Muscle layer of colon (tissue), 2 donors: ENCODE measurements around the gene VPS36.
"Not testable (repeated sequence)": the region's sequence is repeated elsewhere in the genome, so short reads cannot be mapped to it uniquely, and the experiment has no call there.

Experiments
- H3K27ac ChIP-seq: one replicate; pipeline ENCODE4 v1.7.0; 2013; ENCODE audit warnings: low read depth, mild to moderate bottlenecking, low read length, moderate library complexity
- H3K27me3 ChIP-seq, 2 donors: one replicate each; pipeline ENCODE4 v1.7.0; 2013; ENCODE audit warnings: low read length in 2 of 2, mild to moderate bottlenecking in 2 of 2; ENCODE audit not compliant: insufficient read depth in 2 of 2, control insufficient read depth in 1 of 2
- H3K36me3 ChIP-seq: one replicate; pipeline ENCODE4 v1.7.0; 2013; ENCODE audit warnings: mild to moderate bottlenecking, low read length; ENCODE audit not compliant: insufficient read depth
- H3K4me1 ChIP-seq: one replicate; pipeline ENCODE4 v1.7.0; 2013; ENCODE audit warnings: mild to moderate bottlenecking, low read length; ENCODE audit not compliant: insufficient read depth
- H3K4me3 ChIP-seq, 2 donors: one replicate each; pipeline ENCODE4 v1.7.0; 2013; ENCODE audit warnings: low read length in 2 of 2, low read depth in 1 of 2, mild to moderate bottlenecking in 1 of 2, moderate library complexity in 1 of 2
- H3K9ac ChIP-seq: one replicate; pipeline ENCODE4 v1.7.0; 2013; ENCODE audit warnings: low read length
- H3K9me3 ChIP-seq: one replicate; pipeline ENCODE4 v1.7.0; 2013; ENCODE audit warnings: mild to moderate bottlenecking, low read length
- donor health status: abdominal sarcoma.
- donor health status: Adenocarcinoma of cecum.

Gene VPS36

DNA sequence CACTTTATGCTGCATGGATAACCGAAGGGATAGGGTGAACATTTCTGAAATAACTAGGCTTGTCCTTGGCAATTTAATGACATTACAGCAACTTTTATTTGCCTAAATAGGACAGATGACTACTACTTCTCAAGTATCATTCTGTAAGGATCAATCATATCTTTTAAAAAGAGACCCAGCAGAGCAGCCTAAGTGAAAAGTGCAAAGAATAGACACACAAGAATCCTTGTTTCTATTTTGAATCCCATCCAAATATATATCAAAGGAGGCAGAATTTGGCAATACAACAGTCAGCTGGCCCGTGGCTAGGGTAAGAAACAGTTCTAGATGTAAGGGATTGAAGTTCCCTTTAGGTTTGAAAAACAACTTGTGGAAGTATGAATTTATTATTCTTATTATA lies 51.4 kb downstream of the VPS36 start:
- Histone ChIP-seq H3K9me3 (no peaks in the 10 kb centered on the region), H3K4me1 (no peaks in the 10 kb centered on the region), H3K27me3 (no peaks in the 10 kb centered on the region)

DNA sequence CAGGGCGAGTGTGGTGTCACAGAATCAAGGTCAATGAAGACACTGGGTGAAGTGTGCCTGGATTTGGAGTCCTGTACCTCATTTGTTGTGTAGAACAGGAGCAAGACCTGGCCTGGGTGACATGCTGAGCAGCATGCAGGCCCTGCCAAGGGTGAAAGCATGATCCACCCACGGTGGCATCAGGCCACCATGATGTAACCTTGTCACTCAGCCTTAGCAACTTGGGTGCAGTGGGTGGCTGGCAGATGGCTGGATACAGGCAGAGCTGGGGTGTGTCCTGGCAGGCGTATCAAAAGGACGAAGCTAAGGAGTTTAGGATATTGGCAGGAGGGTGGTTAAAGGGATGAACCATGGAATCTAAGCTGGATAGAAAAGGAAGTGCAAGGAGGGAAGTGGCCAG lies 54.7 kb downstream of the VPS36 start:
- H3K9ac ChIP-seq: no peak overlapping the region
- no peaks in the 10 kb centered on the region for H3K9me3 ChIP-seq
- no peaks in the 10 kb centered on the region for H3K4me1 ChIP-seq
- H3K27ac ChIP-seq: no peak overlapping the region
- H3K36me3 ChIP-seq: no peaks in the 10 kb centered on the region
- H3K4me3 ChIP-seq: no peak overlapping the region
- no peaks in the 10 kb centered on the region for H3K27me3 ChIP-seq

More for the DNA sequence above, 51.4 kb downstream of the VPS36 start:
- H3K4me3 ChIP-seq: no peak overlapping the region
- H3K9ac ChIP-seq: no peak overlapping the region
- no peak overlapping the region for H3K27ac ChIP-seq
- H3K36me3 ChIP-seq: no peaks in the 10 kb centered on the region

DNA sequence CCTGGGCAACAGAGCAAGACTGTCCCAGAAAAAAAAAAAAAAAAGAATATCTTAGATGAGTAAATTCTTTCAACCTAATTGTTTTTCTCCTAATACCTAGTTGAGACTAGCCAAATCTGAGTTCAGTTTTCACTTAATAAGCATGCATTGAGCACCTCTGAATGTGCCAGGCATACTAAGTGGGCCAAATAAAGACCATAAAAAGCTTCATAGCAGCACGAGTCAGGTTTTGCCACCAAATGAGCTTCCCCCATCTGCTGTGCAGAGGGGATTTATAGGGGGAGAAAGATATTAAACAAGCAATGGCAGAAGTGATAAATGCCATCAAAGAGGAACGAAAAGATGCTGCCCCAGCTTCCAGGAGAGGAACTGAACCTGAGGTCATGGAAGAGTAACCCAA lies 55.8 kb downstream of the VPS36 start:
- no peak overlapping the region for H3K27ac ChIP-seq
- no peaks in the 10 kb centered on the region for H3K36me3 ChIP-seq
- no peaks in the 10 kb centered on the region for H3K4me1 ChIP-seq
- no peak overlapping the region for H3K4me3 ChIP-seq
- no peaks in the 10 kb centered on the region for H3K9me3 ChIP-seq
- H3K9ac ChIP-seq: no peak overlapping the region
- no peaks in the 10 kb centered on the region for H3K27me3 ChIP-seq

DNA sequence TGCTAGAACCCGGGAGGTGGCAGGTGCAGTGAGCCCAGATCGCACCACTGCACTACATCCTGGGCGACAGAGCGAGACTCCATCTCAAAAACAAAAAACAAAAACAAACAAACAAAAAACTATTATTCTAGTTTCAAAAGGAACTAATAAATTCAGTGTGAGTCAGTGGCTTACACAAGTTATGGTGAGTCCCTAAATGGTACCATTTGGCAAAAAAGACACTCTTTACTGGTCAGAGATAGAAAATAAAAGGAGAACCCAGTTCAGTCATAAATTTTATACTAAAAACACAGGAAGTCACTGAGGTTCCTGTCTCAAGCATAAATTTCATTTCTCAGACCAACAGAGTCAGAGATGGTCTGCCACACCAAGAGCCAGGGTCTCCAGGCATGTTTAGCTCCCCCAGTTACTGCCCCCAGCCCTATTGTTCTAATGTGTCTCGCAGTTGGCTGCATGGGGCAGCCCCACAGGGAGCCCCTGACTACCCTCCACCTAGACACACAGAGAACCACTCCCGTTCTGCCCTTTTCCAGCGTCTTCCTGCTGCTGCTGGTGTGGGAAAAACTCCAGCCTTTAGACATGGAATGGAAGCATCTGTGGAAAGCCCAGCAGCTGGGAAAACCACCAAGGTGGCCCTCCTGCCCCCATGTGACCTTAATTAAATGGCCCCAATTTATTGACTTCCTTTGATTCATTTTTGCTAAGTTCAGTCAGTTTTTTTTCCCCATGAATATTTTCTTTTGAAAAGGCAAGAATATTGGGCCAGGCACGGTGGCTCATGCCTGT lies 56.7 kb downstream of the VPS36 start:
- Histone ChIP-seq H3K4me3 (no peak overlapping the region), H3K27ac (no peak overlapping the region), H3K36me3 (no peaks in the 10 kb centered on the region), H3K27me3 (no peaks in the 10 kb centered on the region), H3K9ac (no peak overlapping the region), H3K9me3 (no peaks in the 10 kb centered on the region), H3K4me1 (no peaks in the 10 kb centered on the region)

DNA sequence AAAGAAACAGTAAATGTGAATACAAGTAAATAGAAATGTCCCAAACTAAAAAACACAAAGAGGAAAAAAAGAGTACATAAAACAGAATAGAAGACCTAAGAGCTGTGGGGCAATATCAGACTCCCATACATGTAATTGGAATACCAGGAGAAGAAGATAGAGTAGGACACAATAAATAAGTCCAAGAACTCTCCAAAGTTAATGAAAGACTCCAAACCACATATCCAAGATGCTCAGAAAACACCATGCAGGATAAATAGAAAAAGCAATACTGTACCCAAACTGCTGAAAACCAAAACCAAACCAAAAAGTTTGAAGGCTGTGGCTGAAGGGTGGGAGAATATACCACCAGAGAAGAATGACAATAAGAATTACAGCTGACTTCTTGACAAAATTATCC lies 62.7 kb downstream of the VPS36 start:
- no peak overlapping the region for H3K4me3 ChIP-seq
- no peaks in the 10 kb centered on the region for H3K9me3 ChIP-seq
- H3K27me3 ChIP-seq: no peaks in the 10 kb centered on the region
- H3K4me1 ChIP-seq: no peaks in the 10 kb centered on the region
- H3K9ac ChIP-seq: no peak overlapping the region
- no peak overlapping the region for H3K27ac ChIP-seq
- H3K36me3 ChIP-seq: no peaks in the 10 kb centered on the region

DNA sequence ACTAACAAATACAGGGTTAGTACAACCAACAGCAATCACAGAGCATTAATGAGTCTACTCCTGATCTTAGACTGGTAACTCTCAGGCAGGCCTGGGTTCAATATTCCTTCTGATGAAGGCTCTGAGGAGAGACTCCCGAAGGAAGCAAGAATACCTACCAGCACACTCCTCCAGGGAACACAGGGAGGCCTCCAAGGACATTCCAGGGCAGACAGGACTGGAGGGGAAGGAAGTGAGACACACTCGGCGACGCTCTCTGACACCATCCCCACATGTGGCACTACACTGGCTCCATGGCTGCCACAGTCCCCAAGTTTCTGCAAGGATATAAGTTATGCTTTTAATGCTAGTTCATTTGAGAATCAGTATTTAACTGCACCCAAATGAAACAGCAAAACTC lies 64.6 kb downstream of the VPS36 start:
- H3K9ac ChIP-seq: no peak overlapping the region

DNA sequence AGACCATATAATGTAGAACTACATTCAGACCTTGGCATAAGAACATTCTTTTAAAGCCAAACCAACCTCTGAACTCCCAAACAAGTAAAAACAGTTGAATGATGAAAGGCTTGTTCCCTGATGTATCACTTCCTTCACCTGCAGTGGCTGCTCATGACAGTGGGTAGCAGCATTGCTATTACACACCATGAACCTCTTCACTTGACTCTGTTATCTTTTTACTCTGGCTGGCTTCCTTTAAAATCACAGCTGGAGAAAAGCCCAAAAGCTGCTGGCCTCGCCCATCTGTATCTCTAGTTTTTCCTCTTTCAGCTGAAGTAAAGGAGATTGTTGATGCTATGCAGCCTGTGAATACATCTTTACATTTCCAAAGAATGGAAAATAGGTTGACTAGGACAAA lies 67.1 kb downstream of the VPS36 start:
- Histone ChIP-seq H3K9me3 (no peaks in the 10 kb centered on the region), H3K27ac (no peak overlapping the region), H3K4me1 (no peaks in the 10 kb centered on the region), H3K36me3 (no peaks in the 10 kb centered on the region), H3K27me3 (no peaks in the 10 kb centered on the region), H3K4me3 (no peak overlapping the region), H3K9ac (no peak overlapping the region)

More for the DNA sequence above, 64.6 kb downstream of the VPS36 start:
- no peaks in the 10 kb centered on the region for H3K4me1 ChIP-seq
- no peaks in the 10 kb centered on the region for H3K36me3 ChIP-seq
- H3K4me3 ChIP-seq: no peak overlapping the region
- H3K9me3 ChIP-seq: no peaks in the 10 kb centered on the region
- H3K27ac ChIP-seq: no peak overlapping the region
- H3K27me3 ChIP-seq: no peaks in the 10 kb centered on the region

DNA sequence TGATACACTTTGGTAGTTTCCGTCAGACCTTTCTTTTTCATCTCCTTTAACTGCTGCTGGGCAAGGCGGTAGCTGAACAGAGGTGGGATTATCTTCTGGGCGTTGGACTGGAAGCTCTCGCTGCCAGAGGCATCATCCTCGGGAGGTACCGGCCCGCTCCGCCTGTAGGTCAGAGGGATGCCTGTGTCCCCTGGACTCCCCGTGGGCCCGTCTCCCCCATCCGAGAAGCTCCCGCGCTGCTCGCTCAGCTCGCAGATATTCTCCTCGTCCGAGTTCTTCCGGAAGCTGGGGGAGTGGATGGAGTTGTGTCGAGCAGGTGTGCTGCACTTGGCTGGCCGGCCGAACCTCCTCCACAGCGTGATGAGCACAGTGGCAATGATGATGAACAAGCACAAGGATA lies 72.1 kb downstream of the VPS36 start:
- H3K4me1 ChIP-seq: no peaks in the 10 kb centered on the region
- no peaks in the 10 kb centered on the region for H3K36me3 ChIP-seq
- H3K9me3 ChIP-seq: no peaks in the 10 kb centered on the region
- no peak overlapping the region for H3K9ac ChIP-seq
- no peak overlapping the region for H3K27ac ChIP-seq
- H3K27me3 ChIP-seq: no peaks in the 10 kb centered on the region
- no peak overlapping the region for H3K4me3 ChIP-seq

DNA sequence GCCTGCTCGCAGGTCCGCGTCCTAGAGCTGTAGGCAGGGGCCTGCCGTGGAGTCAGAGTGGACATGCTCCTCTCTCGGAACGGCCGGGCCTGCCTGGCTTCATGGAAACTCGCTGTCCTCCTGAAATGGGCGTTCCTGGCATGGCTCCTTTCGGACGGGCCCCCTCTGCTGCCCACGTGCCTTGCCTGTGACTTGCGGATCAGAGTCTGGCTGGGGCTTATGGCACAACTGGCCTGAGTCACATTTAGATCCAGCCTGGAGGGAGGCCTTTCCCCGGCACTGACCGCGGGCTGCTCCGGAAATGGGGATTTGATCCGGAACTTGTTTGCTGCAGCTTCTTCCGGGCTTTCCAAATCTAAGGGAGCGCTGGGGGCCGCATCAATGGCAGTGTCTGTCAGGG lies 72.5 kb downstream of the VPS36 start:
- no peaks in the 10 kb centered on the region for H3K9me3 ChIP-seq
- H3K27ac ChIP-seq: no peak overlapping the region
- H3K4me3 ChIP-seq: no peak overlapping the region

DNA sequence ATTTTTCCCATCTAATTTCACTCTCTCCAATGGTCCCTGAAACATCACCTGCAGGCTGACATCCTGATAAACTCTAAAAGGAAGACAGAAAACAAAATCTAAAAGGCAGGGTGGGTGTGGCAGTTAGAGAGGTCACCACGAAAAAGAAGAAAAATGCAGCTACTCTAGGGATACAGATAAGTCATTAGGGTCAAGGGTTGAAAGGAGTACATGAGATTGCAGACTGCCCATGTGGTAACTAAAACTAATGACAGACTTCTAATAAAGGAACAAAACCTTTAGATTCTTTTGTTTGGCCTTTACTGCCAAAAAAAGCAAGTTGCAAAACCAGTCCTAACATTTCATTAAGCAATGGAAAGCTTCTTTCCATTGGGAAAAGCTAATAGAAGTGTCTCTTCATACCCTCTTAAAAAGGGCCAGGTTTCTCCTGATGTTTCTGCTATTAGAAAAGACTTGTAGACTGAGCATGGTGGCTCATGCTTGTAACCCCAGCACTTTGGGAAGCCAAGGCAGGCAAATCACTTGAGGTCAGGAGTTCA lies 75.5 kb downstream of the VPS36 start:
- no peaks in the 10 kb centered on the region for H3K27me3 ChIP-seq
- H3K27ac ChIP-seq: no peak overlapping the region
- no peaks in the 10 kb centered on the region for H3K9me3 ChIP-seq
- no peak overlapping the region for H3K9ac ChIP-seq
- H3K36me3 ChIP-seq: no peaks in the 10 kb centered on the region
- no peak overlapping the region for H3K4me3 ChIP-seq
- no peaks in the 10 kb centered on the region for H3K4me1 ChIP-seq

More for the DNA sequence above, 72.5 kb downstream of the VPS36 start:
- Histone ChIP-seq H3K9ac (no peak overlapping the region), H3K27me3 (no peaks in the 10 kb centered on the region), H3K36me3 (no peaks in the 10 kb centered on the region), H3K4me1 (no peaks in the 10 kb centered on the region)

DNA sequence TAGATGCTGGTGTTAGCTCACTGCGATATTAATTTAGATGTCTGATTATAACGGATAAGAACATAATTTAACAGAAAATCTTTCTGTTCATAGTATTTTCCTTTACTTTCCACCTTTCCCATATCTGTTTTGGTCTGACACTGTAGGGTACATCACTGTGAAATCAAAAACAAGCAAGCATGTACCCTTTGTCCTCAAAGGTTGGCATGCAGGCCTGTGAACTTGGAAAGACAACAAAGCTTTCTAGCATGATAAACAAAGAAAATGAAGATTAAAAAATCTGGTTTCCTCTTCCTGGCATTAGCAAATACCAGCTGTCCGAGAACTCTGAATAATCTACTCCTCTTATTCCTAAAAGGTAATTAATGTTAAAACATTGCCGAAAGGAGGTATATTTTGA lies 76.0 kb downstream of the VPS36 start:
- Histone ChIP-seq H3K36me3 (no peaks in the 10 kb centered on the region), H3K27me3 (no peaks in the 10 kb centered on the region), H3K9ac (no peak overlapping the region), H3K4me1 (no peaks in the 10 kb centered on the region), H3K4me3 (no peak overlapping the region), H3K9me3 (no peaks in the 10 kb centered on the region), H3K27ac (no peak overlapping the region)

DNA sequence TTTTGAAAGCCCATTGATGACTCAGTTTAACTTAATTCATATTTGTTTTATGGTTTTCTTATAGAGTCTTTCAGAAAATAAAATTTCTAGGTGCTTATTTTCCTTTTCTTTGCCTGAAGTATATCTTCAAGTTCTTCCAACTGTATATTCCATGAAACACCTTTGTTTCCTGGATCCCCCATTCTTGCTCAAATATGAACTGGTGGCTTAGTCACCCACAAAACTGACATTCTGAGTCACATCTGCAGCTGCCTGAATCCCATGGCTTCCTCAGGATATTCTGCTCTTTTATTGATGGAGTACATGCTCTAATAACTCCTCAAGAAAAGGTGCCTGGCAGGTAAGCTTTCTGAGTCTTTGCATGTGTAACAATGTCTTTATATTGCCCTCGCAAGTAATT lies 77.2 kb downstream of the VPS36 start:
- not testable (repeated sequence) for H3K9me3 ChIP-seq, H3K4me1 ChIP-seq, H3K9ac ChIP-seq, H3K4me3 ChIP-seq, H3K27ac ChIP-seq, H3K36me3 ChIP-seq, H3K27me3 ChIP-seq
